ENCODE data around the gene RREB1.

RREB1 gene

DNA sequence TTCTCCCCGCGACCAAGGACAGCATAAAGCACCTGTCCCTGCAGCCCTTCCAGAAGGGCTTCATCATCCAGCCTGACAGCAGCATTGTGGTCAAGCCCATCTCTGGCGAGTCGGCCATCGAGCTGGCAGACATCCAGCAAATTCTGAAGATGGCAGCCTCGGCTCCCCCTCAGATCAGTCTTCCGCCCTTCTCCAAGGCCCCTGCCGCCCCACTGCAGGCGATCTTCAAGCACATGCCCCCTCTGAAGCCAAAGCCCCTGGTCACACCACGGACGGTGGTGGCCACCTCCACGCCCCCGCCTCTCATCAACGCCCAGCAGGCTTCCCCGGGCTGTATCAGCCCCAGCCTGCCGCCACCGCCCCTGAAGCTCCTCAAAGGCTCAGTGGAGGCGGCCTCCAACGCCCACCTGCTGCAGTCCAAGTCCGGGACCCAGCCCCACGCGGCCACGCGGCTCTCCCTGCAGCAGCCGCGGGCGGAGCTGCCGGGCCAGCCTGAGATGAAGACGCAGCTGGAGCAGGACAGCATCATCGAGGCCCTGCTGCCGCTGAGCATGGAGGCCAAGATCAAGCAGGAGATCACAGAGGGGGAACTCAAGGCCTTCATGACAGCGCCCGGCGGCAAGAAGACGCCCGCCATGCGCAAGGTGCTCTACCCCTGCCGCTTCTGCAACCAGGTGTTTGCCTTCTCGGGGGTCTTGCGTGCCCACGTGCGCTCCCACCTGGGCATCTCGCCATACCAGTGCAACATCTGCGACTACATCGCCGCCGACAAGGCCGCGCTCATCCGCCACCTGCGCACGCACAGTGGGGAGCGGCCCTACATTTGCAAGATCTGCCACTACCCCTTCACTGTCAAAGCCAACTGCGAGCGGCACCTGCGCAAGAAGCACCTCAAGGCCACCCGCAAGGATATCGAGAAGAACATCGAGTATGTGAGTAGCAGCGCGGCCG is 121.9 kb downstream of the RREB1 start:
- DNase-seq, result no peak

DNA sequence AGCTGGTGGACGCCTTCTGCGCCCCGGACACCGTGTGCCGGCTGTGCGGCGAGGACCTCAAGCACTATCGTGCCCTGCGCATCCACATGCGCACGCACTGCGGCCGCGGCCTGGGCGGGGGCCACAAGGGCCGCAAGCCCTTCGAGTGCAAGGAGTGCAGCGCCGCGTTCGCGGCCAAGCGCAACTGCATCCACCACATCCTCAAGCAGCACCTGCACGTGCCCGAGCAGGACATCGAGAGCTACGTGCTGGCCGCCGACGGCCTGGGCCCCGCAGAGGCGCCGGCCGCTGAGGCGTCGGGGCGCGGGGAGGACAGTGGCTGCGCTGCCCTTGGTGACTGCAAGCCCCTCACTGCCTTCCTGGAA is 122.5 kb downstream of the RREB1 start:
- DNase-seq, result no peak

DNA sequence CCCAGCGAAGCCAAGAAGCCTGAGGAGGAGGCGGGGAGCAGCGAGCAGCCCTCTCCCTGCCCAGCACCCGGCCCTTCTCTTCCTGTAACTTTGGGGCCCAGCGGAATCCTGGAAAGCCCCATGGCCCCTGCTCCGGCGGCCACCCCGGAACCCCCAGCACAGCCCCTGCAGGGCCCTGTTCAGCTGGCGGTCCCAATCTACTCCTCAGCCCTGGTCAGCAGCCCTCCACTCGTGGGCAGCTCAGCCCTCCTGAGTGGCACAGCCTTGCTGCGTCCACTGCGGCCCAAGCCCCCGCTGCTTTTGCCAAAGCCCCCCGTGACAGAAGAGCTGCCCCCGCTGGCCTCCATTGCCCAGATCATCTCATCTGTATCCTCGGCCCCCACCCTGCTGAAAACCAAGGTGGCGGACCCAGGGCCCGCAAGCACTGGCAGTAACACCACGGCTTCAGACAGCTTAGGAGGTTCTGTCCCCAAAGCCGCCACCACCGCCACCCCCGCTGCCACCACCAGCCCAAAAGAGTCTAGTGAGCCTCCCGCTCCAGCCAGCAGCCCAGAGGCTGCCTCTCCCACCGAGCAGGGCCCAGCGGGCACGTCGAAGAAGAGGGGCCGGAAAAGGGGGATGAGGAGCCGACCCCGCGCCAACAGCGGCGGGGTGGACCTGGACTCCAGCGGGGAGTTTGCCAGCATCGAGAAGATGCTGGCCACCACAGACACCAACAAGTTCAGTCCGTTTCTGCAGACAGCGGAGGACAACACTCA is 123.4 kb downstream of the RREB1 start:
- DNase-seq, result no peak

DNA sequence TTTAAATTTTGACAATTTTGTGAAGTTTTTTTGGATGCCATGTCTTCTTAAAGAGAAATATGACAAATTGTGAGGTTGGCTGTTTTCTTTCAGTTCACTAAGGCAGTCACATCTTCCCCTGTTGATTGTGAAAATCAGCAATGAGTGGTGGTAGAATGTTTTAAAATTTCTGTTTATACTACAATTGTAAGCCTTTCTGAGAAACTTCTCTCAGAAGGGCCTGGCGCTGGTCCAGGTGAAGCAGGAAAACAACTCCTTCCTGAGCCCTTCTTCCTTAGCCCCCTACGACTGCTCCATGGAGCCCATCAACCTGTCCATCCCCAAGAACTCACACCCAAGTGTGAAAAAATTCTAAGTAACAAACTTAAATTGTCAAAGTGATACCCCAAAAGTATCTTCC is 124.6 kb downstream of the RREB1 start:
- DNase-seq, result no peak

DNA sequence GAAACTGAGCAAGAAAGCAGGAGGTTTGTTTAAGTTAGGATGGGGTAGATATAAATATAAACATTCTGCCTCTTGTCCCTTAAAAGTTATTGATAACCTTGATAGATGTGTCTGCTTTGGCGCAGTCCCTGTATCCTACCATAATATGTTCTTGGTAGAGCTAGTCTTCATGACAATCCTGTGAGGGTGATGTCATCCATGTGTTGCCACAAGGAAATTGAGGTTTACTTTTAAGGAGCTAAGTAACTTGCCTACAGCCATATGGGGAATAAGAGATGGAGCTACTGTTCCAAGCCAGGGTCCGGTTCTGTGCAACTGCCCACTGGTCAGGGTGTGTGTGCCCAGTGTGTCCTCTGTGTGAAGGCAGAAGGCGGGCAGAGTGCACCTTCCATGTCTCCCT is 126.8 kb downstream of the RREB1 start:
- no peak for DNase-seq

DNA sequence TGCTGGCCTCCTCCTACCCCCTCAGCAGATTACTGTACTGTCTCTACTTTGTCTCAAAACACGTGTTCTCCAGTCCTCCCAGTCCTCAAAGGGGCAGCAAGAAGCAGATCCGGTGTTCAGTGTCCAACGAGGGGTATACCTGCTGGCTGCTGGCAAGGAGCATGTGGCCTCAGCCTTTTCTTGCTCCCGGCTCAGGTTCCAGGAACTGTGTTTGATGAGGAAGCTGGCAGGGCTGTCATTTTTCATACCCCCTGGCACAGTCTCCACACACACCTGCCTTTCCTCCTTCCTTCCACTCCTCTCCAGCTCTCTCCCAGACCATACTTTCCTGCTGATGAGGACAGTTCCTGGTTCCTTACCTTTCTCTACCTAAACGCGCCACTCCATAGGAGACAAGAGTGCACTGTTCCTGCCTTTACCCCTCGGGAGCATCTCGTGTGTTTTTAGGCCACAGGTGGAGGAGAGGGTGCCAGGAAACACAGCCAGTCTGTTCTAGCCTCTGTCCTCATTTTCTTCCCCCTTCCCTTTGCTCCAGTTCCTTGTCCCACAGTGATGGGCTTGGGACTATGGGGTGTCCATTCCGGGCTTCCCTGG is 128.0 kb downstream of the RREB1 start:
- no peak for DNase-seq

DNA sequence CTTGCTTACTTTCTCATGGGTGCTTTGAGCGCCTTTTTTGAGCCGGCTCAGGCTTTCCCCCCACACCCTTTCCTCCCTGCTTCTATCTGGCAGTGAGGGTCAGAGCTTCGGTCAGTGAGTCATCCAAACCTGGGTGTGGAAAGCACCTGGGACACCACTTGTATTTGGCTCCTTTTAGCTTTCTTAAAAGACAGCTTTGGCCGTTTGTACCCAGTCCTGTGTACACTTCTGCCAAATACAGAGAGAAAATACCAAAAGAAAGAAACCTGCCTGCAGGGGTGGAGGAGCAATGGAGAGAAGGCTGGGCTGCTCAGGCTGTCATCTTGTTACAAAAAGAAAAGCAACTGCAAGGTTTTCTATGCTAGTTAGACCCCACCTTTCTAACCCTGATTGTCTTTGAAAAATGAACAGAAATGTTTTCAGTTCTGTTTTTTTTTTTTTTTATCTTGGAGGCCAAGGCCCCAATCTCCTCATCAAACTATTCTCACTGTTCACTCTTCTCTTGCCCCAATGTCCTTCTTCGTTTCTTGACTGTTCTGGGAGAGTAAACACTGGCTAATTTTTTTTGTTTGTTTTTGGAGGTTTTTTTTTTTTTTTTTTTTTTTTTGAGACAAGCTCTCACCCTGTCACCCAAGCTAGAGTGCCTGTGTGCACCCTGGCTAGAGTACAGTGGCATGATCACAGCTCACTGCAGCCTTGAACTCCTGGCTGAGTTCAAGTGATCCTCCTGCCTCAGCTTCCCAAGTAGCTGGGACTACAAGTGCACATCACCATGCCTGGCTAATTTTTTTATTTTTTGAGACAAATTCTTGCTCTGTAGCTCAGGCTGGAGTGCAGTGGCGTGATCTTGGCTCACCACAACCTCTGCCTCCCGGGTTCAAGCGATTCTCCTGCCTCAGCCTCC is 128.8 kb downstream of the RREB1 start:
- DNase-seq, result no peak

DNA sequence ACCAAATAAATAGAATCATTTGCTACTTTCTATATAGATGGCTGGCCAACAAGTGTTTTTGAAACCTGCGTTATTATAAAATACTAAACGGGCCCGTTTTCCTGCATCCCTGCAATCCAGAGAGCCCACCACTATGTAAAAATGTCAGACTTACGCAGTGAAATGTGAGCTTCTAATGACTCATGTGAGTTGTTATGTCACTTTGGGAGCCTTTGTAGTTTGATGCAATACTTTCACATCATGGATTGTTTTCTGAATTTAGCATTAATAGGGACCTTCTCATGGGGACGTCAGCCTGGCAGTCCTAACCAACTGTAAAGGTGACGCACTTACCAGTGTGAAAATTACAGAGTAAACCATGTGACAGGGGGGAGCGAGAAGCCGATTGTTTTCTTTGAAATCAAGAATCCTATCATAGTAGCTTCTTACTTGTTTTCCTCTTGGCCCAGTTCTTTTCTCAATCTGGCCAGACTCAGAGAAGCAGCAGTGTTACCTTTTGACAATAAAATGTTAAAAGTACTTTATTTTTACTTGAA is 130.0 kb downstream of the RREB1 start:
- no peak for DNase-seq

DNA sequence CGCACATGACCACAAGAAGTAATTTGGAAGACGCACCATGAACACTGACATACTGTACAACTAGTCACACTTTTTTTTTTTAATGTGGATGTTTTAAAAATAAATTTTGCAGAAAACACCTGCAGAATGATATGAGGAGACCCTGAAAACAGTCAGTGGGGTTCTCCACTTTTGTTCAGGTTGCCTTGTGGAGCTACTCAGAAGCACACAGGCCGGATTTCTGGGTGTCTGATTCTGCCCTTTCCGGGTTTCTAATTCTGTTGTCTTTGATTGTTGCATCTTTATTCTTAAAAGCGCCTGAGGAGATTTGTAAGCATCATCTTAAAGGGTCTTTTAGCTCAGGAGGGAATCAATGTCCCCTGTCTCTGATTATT is 130.8 kb downstream of the RREB1 start:
- no peak for DNase-seq

DNA sequence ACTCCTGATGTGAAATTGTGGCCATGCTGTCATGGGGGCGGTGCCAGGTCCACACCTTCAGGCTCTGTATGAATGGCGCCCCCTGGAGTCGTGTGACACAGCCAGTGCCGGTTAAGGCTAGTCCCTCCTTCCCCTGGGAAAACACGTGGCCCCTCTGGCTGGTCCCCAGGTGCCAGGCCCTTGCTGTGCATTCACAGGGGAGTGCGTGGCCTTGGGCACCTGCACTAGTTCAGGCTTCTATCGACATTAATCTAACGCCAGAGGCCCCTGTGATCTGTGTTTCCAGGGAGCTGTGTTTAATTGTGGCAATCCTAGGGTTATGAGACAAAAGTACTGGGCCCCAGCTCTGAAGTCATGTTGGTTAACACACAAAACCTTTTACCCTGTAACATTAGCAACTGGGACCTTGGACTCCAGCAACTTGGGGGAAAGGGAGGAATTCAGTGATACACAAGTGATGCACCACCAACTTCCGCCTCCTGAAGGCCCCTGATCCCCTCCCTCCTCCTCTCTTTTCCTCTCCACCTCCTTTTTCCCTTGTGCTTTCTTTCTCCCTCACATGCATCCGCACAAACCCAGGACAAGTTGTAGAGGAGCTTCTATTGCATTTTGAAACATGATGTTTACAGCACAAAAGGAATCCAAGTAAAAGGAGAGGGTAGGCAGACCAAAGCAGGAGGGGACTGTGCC is 131.3 kb downstream of the RREB1 start:
- peak; percentile 61 to 76 for DNase-seq

DNA sequence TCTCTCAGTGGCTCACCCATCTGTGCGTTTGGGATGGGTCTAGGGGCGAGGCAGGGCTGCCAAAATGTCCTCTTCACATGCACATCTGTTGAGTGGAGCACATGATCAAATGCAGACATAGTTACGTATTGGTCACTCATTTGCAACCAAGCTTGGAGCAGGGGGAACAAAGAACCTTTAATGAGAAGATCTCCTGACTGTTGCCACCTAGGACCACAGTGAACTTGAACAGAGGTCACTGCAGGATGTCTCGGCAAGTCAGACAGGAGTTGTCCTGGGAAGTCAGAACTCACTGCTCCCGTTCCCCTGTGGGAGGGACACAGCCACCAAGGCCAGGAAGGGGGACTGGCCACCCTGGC is 131.8 kb downstream of the RREB1 start:
- DNase-seq, result no peak

DNA sequence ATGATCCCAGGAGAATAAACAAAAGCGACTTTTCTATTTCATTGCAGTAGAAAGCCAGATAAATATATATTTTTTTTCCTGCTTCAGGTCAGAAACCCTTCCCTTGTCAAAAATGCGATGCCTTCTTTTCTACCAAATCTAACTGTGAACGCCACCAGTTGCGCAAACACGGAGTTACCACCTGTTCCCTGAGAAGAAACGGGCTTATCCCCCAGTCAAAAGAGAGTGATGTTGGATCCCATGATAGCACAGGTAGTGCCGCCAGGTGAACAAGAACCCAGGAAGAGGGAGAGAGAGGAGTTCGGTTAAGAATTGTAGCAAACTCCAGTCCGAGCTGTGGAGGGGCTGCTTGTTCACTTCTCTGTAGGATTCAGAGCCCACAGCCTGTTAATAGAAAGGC is 132.6 kb downstream of the RREB1 start:
- no peak for DNase-seq

DNA sequence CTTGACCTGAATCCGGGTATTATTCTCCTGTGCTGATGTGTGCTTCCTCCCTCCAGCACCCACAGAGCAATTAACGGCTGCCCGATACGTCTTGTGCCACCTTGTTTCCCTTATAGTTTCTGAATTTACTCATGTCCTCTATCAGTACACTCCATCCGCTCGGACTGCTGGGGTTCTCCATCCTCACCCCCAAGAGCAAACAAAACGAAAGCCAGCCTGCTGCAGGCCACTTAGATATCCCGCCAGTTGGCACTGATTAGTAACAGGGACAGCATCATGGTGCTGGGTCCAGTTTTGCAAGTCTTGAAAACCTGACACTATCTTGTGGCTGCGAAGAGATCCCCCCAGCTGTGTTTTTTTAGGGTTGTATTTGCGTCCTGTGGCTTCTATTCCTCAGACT is 133.4 kb downstream of the RREB1 start:
- DNase-seq, result no peak

DNA sequence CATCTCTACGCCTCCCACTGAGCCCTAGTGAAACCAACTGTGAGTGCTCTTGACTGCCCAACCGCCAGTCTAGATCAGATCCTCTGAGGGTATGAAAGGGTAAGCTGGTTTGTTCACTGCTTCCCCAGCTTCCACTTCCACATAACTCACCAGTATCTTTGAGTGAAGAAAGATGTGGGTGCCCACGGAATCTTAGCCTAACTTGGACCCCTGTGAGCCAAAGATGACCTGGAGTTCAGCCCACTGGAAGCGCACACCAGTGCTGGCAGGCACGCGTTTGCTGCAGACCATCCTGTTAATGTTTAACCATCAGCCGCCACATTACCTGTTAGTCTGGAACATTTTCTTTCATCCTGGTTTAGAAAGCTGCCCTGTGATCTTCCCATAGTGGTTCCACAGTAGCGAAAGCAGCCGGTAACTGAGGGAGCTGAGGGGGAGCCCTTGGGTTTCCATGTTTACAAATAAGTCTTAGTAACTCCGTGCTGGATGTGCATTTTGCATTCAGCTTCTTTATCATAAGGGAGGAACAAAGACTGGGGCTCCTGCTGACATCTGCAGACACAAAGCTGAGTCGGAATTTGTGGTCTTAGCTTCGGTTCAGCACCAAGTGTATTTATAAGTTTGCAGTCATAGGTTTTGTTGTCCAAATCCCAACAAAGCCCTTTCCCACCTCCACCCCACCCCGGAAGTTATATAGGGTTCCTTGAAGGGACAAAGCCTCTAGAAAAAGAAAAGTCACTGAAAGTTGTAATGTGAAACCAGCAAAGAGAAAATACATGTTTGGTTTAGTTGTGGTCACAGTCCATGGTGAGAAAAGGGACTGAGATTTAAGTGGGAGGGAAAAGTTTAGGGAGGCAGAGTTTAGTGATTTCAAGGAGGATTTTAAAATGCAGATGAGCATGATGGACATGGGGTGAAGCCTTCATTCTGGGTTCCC is 134.2 kb downstream of the RREB1 start:
- no peak for DNase-seq

DNA sequence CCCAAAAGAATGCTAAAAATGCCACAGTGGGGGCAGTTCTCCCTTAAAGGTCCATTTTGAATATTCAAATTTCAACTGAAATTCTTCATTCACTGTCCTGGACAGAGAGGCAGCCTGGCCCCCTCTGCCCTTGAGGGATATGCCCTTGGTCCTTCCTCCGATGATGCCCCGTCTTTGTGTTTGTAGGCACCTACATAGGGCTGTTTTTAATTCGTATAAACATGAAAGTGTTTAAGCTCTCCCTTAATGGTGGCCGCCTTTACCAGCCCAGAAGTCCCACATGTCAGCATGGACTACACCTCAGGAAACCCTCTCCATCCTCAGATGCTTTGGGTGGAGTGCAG is 135.0 kb downstream of the RREB1 start:
- DNase-seq, result no peak

DNA sequence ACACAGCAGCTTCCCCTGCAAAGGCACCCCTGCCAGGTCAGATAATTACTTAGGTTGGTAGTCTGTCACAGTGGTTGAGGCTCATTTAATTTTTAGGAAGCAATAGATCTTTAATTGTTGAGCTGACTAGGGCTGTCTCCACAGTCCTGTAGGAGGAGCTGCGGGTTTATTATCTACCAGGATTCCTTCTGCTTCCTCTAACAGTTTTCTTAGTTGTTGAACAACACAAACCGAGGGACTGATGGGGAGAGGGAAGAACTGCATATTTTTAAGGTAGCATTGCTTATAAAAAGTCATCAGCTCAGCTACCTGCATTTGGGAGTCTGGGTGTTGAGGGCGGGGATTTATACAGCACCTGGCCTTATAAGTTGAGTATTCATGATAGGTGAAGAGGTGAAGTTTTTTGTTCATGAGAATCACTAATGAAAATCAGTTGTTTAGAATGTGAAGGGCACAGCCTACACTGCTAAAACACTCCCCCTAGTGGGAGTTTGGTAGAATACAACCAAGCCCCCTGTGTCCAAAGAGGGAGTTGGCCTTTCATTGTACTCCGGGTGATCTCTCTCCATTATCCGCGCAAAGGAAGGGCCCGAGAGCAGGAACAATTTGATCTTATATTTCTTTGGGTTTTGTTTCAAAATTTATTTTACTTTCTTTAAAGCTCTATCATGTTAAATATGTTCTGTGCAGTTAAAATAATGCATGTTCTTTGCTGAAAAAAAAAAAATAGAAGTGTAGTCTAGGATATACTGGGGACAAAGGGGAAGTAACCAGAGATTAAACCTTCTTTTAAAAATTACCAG is 135.6 kb downstream of the RREB1 start:
- DNase-seq, result peak; percentile 38 to 68

DNA sequence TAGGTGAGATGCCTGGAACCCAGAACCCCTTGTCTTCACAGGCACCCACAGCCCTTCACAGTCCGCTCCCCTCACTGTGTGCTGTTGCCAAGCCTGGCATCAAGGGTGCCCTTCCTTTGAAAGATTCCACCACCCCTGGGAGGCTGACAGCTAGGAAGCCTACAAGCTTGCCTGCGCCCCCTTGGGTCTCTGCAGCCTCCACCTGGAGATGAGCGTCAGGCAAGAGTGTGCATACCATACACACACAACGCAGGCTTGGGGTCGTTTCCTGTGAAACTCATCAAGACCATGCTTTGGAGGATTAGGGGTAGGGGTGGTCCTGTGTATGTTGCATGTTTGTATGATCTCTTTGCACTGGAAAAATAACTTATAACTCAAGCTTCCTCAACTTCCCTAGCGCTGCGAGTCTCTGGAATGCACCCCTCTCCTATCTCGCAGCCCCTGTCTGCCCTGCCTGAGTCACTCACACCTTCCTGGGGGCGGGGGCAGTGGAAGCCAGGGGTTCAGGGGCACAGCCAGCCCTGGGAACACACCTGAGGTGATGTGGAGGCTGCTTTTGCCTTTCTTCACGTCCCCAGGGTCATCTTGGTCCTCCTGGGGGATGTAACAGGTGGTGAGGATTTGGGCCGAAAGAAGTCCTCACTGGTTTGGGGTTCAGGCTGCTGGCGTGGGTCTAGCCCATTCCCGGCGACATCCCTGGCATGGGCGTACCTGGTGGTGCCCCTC is 138.1 kb downstream of the RREB1 start:
- no peak for DNase-seq

DNA sequence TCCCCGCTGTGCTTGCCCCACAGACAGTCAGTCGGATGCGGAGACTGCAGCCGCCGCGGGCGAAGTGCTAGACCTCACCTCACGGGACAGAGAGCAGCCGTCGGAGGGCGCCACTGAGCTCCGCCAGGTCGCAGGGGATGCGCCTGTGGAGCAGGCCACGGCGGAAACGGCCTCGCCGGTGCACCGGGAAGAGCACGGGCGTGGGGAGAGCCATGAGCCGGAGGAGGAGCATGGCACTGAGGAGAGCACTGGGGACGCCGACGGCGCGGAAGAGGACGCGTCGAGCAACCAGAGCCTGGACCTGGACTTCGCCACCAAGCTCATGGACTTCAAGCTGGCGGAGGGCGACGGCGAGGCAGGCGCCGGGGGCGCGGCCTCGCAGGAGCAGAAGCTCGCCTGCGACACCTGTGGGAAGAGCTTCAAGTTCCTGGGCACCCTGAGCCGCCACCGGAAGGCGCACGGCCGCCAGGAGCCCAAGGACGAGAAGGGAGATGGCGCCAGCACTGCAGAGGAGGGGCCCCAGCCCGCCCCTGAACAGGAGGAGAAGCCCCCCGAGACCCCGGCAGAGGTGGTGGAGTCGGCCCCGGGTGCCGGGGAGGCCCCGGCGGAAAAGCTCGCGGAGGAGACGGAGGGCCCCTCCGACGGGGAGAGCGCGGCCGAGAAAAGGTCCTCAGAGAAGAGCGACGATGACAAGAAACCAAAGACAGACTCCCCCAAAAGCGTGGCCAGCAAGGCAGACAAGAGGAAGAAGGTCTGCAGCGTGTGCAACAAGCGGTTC is 138.8 kb downstream of the RREB1 start:
- no peak for DNase-seq

DNA sequence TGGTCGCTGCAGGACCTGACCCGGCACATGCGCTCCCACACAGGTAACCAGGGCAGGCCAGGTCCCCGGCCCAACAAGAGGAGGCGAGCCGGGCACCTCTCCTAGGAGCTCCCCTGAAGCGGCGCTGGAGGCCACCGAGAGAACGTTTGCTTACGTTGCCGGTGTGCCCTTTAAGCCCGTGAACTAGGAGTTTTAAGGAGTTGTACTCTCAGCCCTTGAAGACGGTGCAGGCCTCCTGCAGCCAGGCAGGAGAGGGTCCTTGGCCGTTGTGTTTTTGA is 139.4 kb downstream of the RREB1 start:
- DNase-seq, result no peak
